ENCODE data around the gene NUCKS1.
A peak's percentile ranks its signal among the peaks of the same experiment; 100 is the strongest.

Gene NUCKS1, protein sequence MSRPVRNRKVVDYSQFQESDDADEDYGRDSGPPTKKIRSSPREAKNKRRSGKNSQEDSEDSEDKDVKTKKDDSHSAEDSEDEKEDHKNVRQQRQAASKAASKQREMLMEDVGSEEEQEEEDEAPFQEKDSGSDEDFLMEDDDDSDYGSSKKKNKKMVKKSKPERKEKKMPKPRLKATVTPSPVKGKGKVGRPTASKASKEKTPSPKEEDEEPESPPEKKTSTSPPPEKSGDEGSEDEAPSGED
- total RNA-seq: 78.5 to 350 (median 242) reads per million in 18 experiments

DNA sequence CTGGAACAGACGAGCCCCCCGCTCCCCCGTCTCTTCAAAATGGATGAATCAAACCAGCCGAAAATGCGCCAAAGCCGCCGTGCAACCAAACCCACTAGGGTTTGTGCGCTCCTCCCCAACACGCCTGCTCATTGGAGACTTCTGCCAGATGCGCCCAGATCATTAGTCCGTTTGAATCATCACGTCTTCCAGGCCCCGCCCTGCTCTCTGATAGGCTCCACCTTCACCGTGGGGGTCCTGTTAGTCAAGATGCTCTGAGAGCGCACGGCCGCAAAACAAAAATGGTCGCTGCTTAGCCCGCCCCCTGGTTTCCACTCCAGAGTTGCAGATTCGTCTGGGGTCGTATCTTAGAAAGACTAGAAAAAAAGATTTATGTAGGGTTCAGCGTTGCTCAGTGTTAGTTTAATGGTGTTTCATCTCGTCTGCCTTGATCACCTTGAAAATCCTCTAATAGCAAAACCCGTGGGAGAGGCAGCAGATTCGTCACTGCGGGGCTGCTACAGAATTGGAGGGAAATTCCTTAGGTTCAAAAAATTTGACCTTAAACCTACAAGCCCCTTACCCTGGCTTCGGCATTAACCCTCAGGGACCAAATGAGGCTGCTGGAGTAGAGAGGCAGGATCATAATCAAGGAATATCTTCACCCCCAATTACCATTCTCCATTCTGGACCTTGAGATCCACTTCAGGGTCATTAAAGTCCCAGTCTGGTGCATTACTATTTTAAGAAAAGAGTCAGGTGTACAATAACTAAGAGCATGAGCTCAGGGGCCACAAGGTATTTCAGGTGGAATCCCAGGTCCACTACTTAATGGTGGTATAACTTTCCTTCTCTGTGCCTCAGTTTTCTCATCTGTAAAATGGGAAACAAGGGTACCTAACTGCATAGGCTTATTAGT lies at the start of gene NUCKS1:
Gene NUCKS1 (minus strand): TSS at position 45 of the 898 bp plus-strand sequence. CDS start 209 bp downstream, outside the sequence.
- DNase-seq: peak; percentile 99

DNA sequence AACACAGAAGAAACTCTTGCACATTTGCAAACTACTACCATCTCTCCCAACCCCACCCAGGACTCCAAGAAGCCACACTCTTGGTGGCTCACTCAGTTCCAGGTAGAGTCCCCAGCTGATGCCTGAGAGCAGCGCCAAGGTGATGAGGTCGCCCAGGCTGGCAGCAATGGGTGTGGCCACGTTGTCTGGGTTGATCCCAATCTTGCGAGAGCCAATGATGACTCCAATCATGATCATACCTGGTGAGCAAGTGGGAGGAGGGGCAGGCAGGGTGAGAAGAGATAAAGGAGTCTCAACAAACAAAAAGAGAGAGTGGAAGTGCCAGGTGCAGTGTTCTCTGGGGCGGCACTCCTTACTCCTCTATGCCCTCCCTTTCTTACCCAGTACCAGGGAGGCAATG lies 48.6 kb upstream of the NUCKS1 start:
- no peak for DNase-seq

DNA sequence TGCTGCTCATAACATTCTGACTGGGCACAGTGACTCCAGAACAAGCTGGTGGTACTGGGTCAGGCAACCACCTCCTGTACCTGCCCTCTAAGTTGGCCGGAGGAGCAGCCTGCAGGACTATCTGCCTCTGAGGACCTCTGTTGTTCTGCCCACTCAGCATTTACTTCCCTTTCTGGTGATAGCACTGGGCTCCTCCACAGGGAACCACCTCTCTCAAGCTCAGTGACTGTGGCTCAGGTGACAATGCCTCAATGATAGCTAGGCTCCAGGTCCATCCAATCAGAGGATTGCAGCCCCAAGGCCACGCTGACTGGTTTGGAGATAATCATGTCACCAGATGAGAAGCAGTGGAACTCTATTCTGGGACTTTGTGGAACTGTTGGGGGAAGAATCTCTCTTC lies 47.2 kb upstream of the NUCKS1 start:
- DNase-seq: peak in 1 of 2 donors; percentile 53

DNA sequence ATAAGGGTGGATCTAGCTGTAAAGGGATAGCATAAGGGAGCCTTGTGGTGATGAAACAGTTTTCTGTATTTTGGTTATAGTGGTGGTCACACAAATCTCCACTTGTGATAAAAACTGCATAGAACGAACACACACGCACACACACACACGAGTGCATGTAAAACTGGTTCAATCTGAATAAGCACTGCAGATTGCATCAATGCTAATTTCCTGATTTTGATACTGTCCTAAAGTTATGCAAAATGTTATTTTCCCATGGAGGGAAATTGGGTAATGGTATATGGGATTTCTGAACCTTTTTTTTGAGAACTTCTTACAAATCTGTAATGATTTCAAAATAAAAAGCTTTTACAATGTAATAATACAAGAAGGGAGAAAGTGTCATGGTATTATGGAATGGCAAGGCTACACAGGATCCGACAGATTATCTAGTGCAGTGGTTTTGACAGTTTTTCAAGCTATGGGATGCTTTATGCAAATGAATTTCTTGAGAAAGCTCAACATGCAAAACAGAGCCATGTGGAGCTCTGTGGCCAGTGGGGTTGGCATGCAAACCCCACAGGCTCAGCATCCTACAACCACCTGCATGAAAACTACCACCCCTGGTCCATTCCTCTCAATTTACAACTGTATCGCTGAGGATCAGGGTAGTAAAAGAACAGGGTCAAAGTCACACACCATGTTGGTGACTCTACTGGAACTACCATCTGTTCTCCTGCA lies 44.2 kb upstream of the NUCKS1 start:
- DNase-seq: peak; percentile 39 to 85

DNA sequence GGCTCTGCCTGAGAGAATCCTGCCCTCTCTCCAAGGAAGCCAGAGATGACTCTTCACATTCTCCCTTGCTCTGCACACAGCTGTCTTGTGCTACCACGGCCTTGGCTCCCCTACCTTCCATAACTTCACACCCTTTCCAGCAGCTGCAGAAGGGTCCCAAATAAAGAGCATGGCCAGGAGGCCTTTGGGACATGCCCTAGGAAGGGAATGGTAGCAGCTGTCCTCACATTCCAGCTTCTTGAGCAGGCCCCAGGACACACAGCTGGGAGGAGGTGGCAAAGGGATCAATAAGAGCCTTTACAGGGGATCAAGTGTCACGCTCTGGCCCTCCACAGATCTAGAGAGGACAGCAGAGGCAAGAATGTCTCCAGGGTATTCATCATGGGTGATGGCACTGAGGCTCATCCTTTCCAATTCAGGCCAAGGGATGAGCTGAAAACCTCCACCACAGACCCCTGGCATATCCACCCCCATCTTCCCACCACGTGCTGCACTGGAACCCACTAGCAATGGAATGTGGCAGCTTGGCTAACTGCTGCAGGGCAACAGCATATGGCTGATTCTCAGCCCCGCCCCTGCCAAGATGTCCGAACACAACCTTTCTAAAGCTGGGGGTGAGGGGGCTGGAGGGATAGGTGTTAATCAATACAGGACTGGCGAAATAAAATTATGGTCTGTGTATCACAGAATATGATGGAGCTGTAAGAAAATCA lies 43.1 kb upstream of the NUCKS1 start:
- no peak for DNase-seq

DNA sequence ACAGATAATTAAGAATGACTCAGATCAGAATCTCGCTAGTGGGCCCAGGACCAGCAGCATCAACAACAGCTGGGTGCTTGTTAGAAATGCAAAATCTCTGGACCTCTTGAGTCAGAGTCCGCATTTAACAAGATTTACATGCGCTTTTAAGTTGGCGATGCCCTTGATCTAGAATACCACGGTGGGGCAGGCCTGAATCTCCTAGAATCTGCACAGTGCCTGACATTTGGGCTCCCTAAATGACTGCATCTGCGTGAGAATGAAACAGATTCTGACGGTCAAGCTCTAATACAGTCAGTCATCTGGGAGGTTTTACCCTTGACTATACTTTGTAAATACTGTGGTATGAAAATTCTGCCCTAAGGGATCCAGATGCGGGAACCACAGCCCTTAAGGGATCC lies 42.5 kb upstream of the NUCKS1 start:
- DNase-seq: no peak

DNA sequence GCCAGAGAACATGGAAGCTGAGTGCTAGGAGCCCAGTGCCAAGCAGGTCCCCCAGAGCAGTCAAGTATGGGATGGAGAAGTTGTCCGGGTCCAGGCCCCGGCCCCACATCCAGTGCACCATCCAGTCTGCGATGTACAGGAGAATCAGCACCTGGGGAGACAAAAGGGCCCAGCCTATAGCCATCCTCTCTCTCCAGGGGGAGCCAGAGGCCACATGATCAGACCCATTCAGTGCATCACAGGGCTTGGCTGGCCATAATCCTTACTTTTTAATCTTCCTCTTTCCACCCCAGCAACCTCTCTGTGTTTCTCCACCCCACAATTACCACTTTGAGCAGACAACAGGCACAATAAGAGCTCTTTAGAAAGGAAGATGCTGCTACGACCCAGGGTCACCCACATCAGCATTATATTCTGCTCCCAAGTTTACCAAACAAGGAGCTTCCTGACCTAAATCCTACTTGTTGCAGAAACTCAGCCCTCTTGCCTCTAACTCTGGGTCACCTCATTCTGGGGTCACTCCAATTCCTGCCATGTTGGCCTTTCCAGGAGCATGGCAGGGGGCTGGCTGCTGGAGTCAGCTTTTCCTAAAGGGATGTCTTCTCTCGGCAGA lies 41.7 kb upstream of the NUCKS1 start:
- peak; percentile 65 to 75 for DNase-seq

DNA sequence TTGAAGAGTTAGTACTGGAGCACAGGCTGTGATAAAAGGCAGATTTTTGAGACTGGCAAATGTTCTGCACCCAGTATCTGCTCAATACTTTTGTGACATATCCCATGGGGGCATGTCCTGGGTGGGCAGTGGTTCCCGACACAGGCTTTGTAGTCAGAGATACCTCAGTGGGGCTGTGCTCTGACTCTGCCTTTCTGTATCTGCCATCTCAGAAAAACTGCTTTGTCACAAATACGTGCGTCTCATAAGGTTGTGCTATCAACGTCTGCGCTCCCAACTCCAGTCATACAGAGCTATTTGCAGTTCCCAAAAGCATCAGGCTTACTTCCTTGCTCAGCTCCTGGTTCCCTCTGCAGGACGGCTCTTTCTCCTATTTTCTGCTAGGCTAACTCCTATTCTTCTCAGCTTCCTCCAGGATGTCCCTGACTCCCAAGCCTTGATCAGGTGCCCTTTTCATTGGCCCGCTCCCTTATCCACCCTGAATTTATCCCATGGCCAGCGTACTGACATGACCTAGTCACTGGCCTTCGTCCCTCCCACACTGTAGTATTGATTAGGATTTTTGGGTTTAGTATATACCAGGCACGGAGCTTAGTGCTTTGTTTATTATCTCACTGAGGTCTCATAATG lies 37.4 kb upstream of the NUCKS1 start:
- DNase-seq: no peak

DNA sequence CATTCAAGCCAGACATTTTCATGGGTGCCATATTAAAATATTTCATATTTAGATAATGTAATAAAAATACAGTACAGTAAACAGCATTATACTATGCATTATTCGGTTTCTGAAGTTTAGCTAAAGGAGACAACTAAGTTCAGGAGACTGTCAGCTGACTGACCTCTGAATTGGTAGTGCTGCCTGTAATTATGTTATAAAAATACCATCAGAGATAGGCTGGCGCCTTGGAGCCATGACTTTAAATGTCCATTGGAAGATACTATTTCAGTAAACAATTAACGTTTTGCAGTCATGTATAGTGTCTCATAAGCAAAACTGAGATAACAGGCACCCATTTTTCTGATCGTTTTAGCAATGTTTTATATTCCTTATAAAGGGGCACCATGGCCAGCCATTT lies 36.6 kb upstream of the NUCKS1 start:
- no peak for DNase-seq

DNA sequence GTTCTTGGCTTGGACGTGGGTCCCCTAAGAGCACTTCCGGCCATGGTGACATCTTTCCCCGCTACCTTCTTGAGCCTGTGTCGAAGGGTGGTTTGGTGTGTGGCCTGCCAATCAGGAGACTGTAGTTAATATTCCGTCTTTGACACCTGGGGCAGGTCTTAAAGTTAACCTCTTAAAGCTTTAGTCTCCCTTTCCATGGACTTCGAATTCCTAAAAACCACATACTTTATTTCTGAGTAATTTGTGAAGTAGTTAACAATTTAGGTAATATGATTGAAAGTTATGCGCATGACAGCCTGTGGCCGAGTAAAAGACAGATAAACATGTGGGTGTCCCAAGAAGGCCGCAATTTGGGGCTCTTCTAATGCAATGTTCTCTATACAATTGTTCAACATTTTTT lies 35.5 kb upstream of the NUCKS1 start:
- DNase-seq: no peak

DNA sequence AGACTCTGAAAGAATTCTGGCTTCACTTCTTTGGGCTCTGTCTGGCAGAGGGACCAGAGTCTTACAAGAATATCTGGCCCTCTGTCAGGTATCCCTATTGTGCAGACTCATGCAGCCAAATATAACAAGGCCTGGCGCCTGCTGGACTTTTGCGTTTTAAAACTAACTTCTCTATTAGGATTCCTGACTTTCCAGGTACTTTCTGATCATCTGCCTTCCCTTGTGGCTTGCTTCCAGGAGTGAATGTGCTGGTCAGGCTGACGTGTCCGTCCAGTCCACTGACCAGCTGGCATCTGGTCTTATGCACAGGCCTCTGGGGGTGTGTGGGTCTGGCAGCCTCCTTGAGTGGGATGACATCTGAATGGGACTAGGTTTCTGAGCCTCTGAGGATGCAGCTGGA lies 33.9 kb upstream of the NUCKS1 start:
- no peak for DNase-seq

DNA sequence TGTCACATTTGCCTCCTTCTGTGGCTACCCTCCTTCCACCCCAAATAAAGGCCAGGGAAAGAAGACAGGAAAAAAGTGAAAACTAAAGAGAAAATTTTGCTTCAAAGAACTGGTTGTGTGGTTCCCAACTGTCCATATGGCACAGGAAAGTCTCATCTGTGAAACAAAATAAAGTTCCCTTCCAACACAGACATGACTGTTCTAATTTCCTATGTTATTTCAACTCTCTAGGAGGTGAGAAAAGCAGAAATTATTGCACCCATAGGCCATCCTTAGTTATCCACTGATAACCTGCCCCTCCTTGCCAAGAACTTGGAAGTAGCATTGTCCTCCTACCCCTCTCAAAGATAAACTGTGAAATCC lies 33.4 kb upstream of the NUCKS1 start:
- no peak for DNase-seq

DNA sequence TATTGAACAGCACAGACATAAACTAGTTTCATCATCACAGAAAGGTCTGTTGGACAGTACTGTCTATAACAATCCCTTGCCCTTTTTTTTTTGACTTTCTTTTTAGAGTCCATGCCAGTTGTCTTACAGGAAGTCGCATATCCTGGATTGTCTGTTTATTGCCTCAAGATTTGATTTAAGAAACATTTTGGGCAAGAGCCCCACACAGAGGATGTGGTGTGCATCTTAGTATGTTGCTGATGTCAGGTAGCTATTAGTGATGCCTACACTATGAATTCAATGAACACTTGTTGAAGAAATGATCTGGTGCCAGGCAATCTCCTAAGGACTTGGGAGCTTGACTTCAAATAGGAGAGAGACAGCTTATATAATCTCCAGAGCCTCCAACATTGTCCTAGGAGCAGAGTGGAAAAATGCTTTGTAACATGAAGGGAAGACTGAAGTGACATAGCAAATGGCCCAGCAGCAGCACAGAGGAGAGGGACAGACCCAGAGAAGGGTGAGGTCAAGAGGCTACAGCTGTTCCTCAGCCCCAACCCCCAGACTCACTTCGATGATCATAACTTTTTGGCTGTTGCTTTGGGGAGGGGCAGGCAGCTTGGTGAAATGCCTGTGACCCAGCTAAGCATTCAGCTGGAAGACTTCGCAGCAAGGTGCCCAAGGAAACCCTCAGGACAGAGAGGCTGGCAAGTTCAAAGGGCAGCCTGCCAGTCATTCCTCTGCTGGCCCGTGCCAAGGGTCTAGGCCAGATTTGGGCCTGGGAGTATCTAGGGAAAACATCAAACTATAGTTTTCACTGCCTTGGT lies 32.8 kb upstream of the NUCKS1 start:
- no peak for DNase-seq

DNA sequence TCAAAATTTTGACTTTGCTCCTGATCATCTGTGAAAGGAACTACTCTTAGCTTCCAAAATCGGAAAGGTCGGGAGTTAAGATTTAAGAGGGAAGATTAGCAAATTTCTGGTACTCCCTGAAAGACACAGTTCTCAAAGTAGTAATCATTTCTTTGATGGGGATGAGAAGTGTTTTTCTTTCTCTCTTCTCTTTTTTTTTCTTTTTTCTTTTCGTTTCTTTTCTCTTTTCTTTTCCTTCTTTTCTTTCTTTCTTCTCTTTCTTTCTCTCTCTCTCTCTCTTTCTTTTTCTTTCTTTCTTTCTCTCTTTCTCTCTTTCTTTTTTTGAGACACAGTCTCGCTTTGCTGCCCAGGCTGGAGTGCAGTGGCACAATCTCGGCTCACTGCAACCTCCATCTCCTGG lies 30.4 kb upstream of the NUCKS1 start:
- no peak for DNase-seq

DNA sequence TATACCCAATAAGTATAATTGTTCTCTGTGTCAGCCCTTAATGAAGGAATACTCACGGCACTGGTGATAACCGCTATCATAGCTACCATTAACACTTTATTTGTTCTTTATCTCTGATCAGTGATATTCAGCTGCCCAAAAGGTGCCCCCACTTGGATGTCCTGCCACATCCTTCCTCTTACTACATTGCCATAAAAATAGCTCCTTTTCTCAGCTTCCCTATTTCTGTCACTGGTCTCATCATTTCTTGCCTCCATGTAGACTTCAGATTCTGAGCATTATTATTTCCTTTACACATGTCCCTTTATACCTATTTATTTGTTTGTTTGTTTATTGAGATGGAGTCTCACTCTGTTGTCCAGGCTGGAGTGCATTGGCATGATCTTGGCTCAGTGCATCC lies 28.0 kb upstream of the NUCKS1 start:
- DNase-seq: peak; percentile 53

DNA sequence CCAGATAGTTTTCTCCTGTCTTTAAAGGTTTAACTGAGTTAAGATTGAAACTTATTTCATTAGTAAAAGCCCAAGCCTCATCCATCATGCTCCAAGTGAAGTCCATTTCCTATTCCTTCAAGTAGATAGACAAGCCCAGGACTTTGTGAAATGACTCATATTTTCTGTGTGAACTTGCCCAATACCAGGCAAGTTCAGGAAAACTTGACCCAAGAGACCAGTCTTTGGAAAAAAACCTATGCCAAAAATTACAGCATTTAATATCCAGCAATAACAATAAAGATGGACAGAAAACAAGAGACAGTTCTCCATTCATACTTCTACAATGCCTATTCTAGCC lies 25.7 kb upstream of the NUCKS1 start:
- peak; percentile 9 to 16 for DNase-seq

DNA sequence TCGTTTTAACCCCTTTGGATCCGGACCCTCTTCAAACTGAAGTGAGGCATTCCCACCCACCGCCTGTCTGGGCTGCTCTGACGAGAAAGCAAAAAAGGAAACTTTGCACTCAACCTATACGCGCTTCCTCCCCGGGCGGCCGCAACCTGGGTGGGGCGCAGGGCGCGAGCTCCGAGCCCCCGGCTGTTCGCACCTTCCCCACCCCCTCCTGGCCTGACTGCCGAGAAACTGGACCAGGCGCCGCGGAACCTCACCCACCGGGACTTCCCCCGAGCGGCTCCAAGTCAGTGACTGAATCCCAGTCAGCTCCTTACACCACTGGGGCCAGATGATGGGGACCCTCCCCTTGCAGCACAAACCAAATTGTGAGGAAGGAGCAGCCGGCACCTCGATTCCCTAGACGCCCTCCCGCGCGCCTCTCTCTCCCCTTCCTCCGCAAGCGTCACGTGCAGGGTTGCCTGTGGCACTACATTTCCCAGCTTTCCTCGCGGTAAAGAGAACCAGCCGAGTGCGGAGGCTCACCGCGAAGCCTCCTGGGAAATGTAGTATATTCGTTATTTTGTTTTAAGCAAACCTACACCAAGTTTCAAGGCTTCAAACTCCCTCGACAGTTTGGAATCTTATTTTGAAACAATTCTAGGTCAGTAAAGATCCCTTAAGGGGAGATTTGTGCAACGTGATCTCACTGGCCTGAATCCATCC lies 25.2 kb upstream of the NUCKS1 start, which contains the start of gene RAB29:
Gene RAB29 (minus strand): TSS at position 468 of the 702 bp plus-strand sequence. CDS start 526 bp downstream, outside the sequence.
- peak; percentile 85 to 87 for DNase-seq

DNA sequence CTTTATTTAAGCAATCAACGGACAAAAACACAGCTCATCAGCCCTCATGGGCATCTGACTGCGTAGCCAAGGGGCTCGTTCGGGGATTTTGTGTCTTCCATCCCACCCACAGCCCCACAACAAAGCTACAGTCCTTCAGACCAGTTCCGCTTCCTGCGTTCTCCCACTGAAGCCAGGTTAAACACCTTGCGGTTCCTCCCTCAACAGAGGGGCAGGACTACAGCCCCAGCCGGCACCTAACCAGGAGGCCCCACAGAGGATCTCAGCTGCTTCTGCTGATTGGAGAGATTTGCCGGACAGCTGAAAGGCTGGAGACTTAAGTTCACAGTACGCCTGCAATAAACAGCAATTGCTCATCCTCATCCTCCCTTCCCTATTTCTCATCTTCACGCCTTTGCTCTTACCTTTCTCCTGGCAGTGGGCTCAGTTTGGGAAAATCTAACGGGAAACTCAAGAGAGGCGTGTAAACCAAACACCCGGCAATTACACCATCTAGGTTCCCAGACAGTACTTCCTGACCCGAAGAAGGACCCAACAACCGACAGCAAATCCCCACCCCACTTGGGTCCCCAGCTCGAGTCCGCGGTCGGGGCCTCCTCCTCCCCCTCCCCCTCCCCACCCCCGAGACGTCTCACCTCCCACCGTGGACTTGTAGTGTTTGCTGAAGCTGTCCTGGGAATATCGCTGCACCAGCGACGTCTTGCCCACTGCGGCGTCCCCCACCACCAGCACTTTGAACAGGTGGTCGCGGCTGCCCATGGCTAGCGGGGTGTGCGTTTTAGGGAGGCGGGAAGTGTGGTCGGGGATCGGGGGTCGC lies 24.4 kb upstream of the NUCKS1 start:
- peak in 1 of 2 donors; percentile 4 for DNase-seq

DNA sequence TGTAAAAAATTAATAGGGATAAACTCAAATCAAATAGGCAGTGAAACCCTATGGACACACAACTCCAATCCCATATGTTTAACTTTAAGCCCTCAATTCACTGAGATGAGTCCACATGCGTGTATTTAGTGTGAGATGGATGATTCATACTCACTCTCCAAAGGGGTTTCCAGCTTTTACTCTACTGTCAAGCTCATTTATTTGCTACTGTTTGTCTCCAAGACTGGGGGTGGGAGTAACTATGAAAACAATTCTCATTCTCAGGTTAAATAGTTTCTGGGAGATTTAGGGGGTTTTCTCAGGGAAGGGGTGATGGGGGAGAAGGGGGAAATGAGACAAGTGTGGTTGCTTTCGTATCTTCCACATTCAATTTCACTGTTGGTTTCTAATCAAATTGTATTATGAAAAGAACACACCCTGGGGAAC lies 22.6 kb upstream of the NUCKS1 start:
- no peak for DNase-seq

Measured in inflammatory macrophage (primary cell).